Right atrium auricular region (tissue), 2 donors: ENCODE data around the gene NR3C2. TPM values are rescaled to one million over a fixed set of nuclear protein-coding genes. Genes with fewer than 3 reads are reported as not detected.
"Not testable (repeated sequence)": the region's sequence is repeated elsewhere in the genome, so short reads cannot be mapped to it uniquely, and the experiment has no call there.

Experiments
- DNase-seq: peaks from one replicate; pipeline ENCODE4 v3.0.0-alpha.2; 2019; ENCODE audit warnings: low spot score
- H3K27ac ChIP-seq, 2 donors: fragments of 200-600 bp; sonication (generic); 1 replicate in 1 of 2; 2 replicates in 1 of 2; pipeline ENCODE4 v1.5.1; 2016 to 2019
- H3K27me3 ChIP-seq, 2 donors: fragments of 200-600 bp; sonication (generic); one replicate each; pipeline versions ENCODE4 v1.5.1 to v1.6.0; 2017 to 2019
- H3K36me3 ChIP-seq: fragments of 200-600 bp; sonication (generic); one replicate; pipeline ENCODE4 v1.5.1; 2016
- H3K4me1 ChIP-seq, 2 donors: fragments of 200-600 bp; sonication (generic); one replicate each; pipeline versions ENCODE4 v1.5.1 to v1.6.0; 2017 to 2019
- H3K4me3 ChIP-seq, 2 donors: fragments of 200-600 bp; sonication (generic); 1 replicate in 1 of 2; 2 replicates in 1 of 2; pipeline ENCODE4 v1.5.1; 2017 to 2019; ENCODE audit warnings: mild to moderate bottlenecking in 1 of 2, moderate library complexity in 1 of 2
- H3K9me3 ChIP-seq, 2 donors: fragments of 200-600 bp; sonication (generic); one replicate each; pipeline ENCODE4 v1.5.1; 2019
- total RNA-seq, 2 donors: library from RNA; depleted of rRNA; stranded (reverse); fragments of >200 nt; gene quantifications; one replicate each; pipeline ENCODE4 v1.1.0, GENCODE V29; 2016
- TF ChIP-seq, protein P1 (sequence below), 2 donors: fragments of 200-600 bp; sonication (generic); IDR thresholded peaks; one replicate each; pipeline ENCODE4 v1.5.1; 2019; ENCODE audit warnings: antibody characterized with exemption in 2 of 2

Gene NR3C2
- total RNA-seq, 2 donors from 2014 or later: 15.7 to 39.9 TPM

- Histone ChIP-seq H3K4me3 (no peak overlapping the region), H3K36me3 (no peaks in the 10 kb centered on the region), H3K27ac (no peak overlapping the region), H3K27me3 (no peaks in the 10 kb centered on the region), H3K9me3 (no peaks in the 10 kb centered on the region), H3K4me1 (peaks cover 0 to 20% of the 10 kb centered on the region in 2 donors)
- TF ChIP-seq, protein P1, sequence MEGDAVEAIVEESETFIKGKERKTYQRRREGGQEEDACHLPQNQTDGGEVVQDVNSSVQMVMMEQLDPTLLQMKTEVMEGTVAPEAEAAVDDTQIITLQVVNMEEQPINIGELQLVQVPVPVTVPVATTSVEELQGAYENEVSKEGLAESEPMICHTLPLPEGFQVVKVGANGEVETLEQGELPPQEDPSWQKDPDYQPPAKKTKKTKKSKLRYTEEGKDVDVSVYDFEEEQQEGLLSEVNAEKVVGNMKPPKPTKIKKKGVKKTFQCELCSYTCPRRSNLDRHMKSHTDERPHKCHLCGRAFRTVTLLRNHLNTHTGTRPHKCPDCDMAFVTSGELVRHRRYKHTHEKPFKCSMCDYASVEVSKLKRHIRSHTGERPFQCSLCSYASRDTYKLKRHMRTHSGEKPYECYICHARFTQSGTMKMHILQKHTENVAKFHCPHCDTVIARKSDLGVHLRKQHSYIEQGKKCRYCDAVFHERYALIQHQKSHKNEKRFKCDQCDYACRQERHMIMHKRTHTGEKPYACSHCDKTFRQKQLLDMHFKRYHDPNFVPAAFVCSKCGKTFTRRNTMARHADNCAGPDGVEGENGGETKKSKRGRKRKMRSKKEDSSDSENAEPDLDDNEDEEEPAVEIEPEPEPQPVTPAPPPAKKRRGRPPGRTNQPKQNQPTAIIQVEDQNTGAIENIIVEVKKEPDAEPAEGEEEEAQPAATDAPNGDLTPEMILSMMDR (IDR thresholded peaks at IDR 0.05): no peak
- no peak for DNase-seq
These were observed 351.4 kb downstream of the NR3C2 start for GRCh38 chr4:148090503-148091476.

DNA sequence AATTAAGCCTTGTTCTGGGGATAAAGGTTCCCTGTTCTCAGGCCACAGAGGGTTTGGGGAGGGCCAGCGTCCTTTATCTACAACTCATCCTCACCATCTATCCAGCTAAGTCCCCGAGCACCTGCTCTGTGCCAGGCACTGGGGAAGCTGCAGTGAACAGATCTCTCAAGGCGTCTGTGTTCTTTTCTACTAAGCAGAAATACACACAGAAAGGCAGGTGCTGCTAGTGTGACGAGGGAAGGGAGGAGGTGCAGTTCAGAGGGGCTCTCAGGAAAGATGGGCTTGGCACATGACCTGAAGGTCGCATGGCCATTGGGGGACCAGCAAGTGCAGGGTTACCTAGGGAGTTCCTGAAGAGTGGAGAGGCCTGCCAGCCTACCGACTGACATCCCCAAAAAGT lies 352.2 kb downstream of the NR3C2 start:
- TF ChIP-seq, protein P1 (IDR thresholded peaks at IDR 0.05): no peak
- Histone ChIP-seq H3K27me3 (no peaks in the 10 kb centered on the region), H3K4me1 (peaks cover 0 to 12% of the 10 kb centered on the region in 2 donors), H3K27ac (no peak overlapping the region), H3K4me3 (no peak overlapping the region), H3K36me3 (no peaks in the 10 kb centered on the region), H3K9me3 (no peaks in the 10 kb centered on the region)
- no peak for DNase-seq

GRCh38 chr4:148089624-148090023 lies 352.6 kb downstream of the NR3C2 start:
- no peak for DNase-seq
- Histone ChIP-seq H3K27ac (no peak overlapping the region), H3K4me3 (no peak overlapping the region), H3K4me1 (peaks cover 0 to 9% of the 10 kb centered on the region in 2 donors), H3K36me3 (no peaks in the 10 kb centered on the region), H3K27me3 (no peaks in the 10 kb centered on the region), H3K9me3 (no peaks in the 10 kb centered on the region)
- TF ChIP-seq, protein P1 (IDR thresholded peaks at IDR 0.05): no peak

DNA sequence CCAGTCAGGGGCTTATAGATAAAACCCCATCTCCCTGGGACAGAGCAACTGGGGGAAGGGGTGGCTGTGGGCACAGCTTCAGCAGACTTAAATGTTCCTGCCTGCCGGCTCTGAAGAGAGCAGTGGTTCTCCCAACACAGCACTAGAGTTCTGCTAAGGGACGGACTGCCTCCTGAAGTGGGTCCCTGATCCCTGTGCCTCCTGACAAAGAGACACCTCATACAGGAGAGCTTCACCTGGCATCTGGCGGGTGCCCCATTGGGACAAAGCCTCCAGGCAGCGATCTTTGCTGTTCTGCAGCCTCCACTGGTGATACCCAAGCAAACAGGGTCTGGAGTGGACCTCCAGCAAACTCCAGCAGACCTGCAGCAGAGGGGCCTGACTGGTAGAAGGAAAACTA lies 359.1 kb downstream of the NR3C2 start:
- H3K27me3 ChIP-seq, H3K4me1 ChIP-seq, H3K4me3 ChIP-seq, DNase-seq, H3K27ac ChIP-seq, H3K9me3 ChIP-seq: not testable (repeated sequence)
- peaks cover 27% of the 10 kb centered on the region for H3K36me3 ChIP-seq

GRCh38 chr4:148081745-148082144 lies 360.5 kb downstream of the NR3C2 start:
- Histone ChIP-seq H3K4me3 (no peak overlapping the region), H3K27ac (no peak overlapping the region), H3K36me3 (peaks cover 27% of the 10 kb centered on the region), H3K4me1 (peaks cover 0 to 6% of the 10 kb centered on the region in 2 donors), H3K27me3 (no peaks in the 10 kb centered on the region), H3K9me3 (no peaks in the 10 kb centered on the region)
- DNase-seq: no peak
- TF ChIP-seq, protein P1 (IDR thresholded peaks at IDR 0.05): no peak

GRCh38 chr4:148081267-148081666 lies 360.9 kb downstream of the NR3C2 start:
- Histone ChIP-seq H3K9me3 (no peaks in the 10 kb centered on the region), H3K4me3 (no peak overlapping the region), H3K4me1 (peaks cover 0 to 6% of the 10 kb centered on the region in 2 donors), H3K27ac (no peak overlapping the region), H3K36me3 (peaks cover 27% of the 10 kb centered on the region), H3K27me3 (no peaks in the 10 kb centered on the region)
- TF ChIP-seq, protein P1 (IDR thresholded peaks at IDR 0.05): no peak
- no peak for DNase-seq
